Esophagus squamous epithelium (tissue), 5 donors: ENCODE data around the gene ZNF678. TPM values are rescaled to one million over a fixed set of nuclear protein-coding genes. Genes with fewer than 3 reads are reported as not detected.

Source experiments
- DNase-seq: peaks from one replicate; lab custom pipeline; 2025; lab: John Stamatoyannopoulos, UW
- H3K27ac ChIP-seq, 4 donors: fragments of 200-600 bp; sonication (generic); one replicate each; pipeline ENCODE4 v1.5.1; 2016 to 2019; ENCODE audit warnings: mild to moderate bottlenecking in 1 of 4
- H3K27me3 ChIP-seq, 4 donors: fragments of 200-600 bp; sonication (generic); 1 replicate in 3 of 4; 2 replicates in 1 of 4; pipeline versions ENCODE4 v1.5.1 to v1.6.0; 2017 to 2021; ENCODE audit warnings: antibody characterized with exemption in 1 of 4
- H3K36me3 ChIP-seq, 3 donors: fragments of 200-600 bp; sonication (generic); one replicate each; pipeline ENCODE4 v1.5.1; 2016 to 2019
- H3K4me1 ChIP-seq, 3 donors: fragments of 200-600 bp; sonication (generic); one replicate each; pipeline ENCODE4 v1.5.1; 2017 to 2019
- H3K4me3 ChIP-seq, 4 donors: fragments of 200-600 bp; sonication (generic); 1 replicate in 3 of 4; 2 replicates in 1 of 4; pipeline ENCODE4 v1.5.1; 2016 to 2019; ENCODE audit warnings: mild to moderate bottlenecking in 2 of 4, moderate library complexity in 1 of 4
- H3K9me3 ChIP-seq, 3 donors: fragments of 200-600 bp; sonication (generic); one replicate each; pipeline ENCODE4 v1.5.1; 2016 to 2019
- POLR2A ChIP-seq, 4 donors: fragments of 450-650 bp; IDR thresholded peaks; one replicate each; pipeline ENCODE4 v1.6.1; 2017; ENCODE audit warnings: antibody characterized with exemption in 4 of 4, mild to moderate bottlenecking in 4 of 4, moderate library complexity in 3 of 4
- WGBS, 2 donors: methylation state at CpG; one replicate each; pipeline ENCODE4 v1.1.5; 2018; 5-methylcytosine and 5-hydroxymethylcytosine counted together
- intact Hi-C: fragments of 100-400 bp; cut with DNase I; formaldehyde crosslinking; loops from one replicate; pipeline ENCODE4 v1.15.0; 2022
- total RNA-seq, 4 donors: library from RNA; depleted of rRNA; stranded (reverse); fragments of >200 nt; gene quantifications; one replicate each; pipeline ENCODE4 v1.1.0, GENCODE V29; 2016
- TF ChIP-seq, protein P1 (sequence below), 6 experiments: fragments of 450-650 bp in 4 of 6; fragments of 200-600 bp in 2 of 6; sonication (generic) in 2 of 6; IDR thresholded peaks; one replicate each; pipeline ENCODE4 v1.5.1; 2016 to 2019; ENCODE audit warnings: antibody characterized with exemption in 6 of 6, mild to moderate bottlenecking in 4 of 6, moderate library complexity in 4 of 6
- donor health status: DM: yes; HTN: yes; CAD: no.

ZNF678 gene
- total RNA-seq, 4 donors from 2014 or later = 1.5 to 7.6 (median 3.2) TPM

DNA sequence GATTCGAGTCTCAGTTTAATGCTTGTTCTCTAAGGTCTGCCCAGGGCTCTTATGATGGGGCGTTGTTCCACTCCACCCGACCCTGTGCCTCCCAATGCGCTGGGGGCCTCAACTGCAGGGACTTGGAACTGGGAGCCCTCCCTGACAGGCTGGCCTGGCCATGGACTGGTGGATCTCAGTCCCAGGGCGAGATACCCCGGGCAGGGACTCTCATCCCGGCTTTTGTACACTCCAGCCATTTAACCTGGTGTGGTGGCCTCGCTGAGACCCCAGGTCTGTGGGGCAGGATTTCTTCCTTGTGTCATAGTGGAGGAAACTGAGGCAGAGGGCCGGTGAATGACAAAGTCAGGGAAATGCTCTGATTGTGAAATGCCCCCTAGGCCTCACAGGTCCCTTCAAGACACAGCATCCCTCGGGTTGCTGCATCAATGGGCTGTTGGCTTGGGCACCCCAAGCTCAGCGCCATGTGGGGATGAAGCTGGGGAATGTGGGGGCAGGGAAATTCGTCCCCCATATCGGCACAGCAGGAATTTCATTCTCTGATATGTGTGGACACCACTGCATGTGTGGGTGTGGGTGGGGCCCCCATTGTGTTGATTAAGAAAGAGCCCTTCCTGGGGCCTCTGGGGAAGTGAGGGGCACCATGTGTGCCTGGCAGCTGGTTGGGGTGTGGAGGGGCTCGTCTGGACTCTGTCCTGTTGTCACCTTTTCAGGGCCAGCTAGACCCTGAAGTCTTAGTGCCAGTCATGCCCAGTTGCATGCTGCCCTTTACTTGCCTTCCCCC lies 19.9 kb upstream of the ZNF678 start:
- Histone ChIP-seq H3K27me3 (no peaks in the 10 kb centered on the region), H3K36me3 (no peaks in the 10 kb centered on the region), H3K9me3 (no peaks in the 10 kb centered on the region), H3K4me1 (peaks cover 10 to 24% (median 11%) of the 10 kb centered on the region in 3 donors), H3K4me3 (no peak overlapping the region), H3K27ac (no peak overlapping the region)
- WGBS, 2 donors = 88 to 90% methylated on average over 4 to 7 of the region's 14 CpGs
- TF ChIP-seq, protein P1, sequence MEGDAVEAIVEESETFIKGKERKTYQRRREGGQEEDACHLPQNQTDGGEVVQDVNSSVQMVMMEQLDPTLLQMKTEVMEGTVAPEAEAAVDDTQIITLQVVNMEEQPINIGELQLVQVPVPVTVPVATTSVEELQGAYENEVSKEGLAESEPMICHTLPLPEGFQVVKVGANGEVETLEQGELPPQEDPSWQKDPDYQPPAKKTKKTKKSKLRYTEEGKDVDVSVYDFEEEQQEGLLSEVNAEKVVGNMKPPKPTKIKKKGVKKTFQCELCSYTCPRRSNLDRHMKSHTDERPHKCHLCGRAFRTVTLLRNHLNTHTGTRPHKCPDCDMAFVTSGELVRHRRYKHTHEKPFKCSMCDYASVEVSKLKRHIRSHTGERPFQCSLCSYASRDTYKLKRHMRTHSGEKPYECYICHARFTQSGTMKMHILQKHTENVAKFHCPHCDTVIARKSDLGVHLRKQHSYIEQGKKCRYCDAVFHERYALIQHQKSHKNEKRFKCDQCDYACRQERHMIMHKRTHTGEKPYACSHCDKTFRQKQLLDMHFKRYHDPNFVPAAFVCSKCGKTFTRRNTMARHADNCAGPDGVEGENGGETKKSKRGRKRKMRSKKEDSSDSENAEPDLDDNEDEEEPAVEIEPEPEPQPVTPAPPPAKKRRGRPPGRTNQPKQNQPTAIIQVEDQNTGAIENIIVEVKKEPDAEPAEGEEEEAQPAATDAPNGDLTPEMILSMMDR (IDR thresholded peaks at IDR 0.05) = no peak
- TF ChIP-seq POLR2A (IDR thresholded peaks at IDR 0.05) = no peak
- intact Hi-C loops = no loop called here
- DNase-seq = no peak

- WGBS, 2 donors = no CpG with 5 or more reads among the region's 9 CpGs
- Histone ChIP-seq H3K9me3 (no peaks in the 10 kb centered on the region), H3K36me3 (no peaks in the 10 kb centered on the region), H3K4me1 (peaks cover 10 to 24% (median 11%) of the 10 kb centered on the region in 3 donors), H3K4me3 (no peak overlapping the region), H3K27me3 (no peaks in the 10 kb centered on the region), H3K27ac (no peak overlapping the region)
- no peak for DNase-seq
- TF ChIP-seq POLR2A (IDR thresholded peaks at IDR 0.05) = no peak
- TF ChIP-seq, protein P1 (IDR thresholded peaks at IDR 0.05) = no peak
- intact Hi-C loops = no loop called here
Measured at GRCh38 chr1:227544067-227545050, 19.0 kb upstream of the ZNF678 start.

DNA sequence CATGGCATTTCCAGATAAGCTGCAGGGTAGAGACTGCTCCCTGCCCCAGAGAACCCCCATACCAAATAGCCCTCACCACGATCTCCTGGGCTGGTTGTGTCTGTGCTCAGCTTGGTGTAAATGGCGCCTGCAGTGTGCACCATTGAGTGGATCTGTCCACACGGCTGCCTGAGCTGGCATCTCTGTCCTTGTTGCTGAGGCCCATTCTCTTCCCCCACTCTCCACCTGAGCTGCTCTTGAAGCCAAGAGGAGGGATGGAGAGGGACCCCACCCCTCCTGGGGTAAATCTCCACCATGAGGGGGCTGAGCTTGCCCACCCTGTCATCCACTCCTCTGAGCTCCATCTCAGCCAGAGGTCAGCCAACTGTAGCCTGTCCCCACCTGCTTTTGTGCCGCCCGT lies 18.0 kb upstream of the ZNF678 start:
- TF ChIP-seq POLR2A (IDR thresholded peaks at IDR 0.05) = no peak
- TF ChIP-seq, protein P1 (IDR thresholded peaks at IDR 0.05) = no peak
- 87 to 95% methylated on average over 3 of the region's 5 CpGs for WGBS, 2 donors
- Histone ChIP-seq H3K4me1 (peaks cover 10 to 24% (median 11%) of the 10 kb centered on the region in 3 donors), H3K36me3 (no peaks in the 10 kb centered on the region), H3K4me3 (no peak overlapping the region), H3K27me3 (peaks cover 0 to 4% (median 0%) of the 10 kb centered on the region in 4 donors), H3K9me3 (no peaks in the 10 kb centered on the region), H3K27ac (no peak overlapping the region)
- intact Hi-C loops = no loop called here
- no peak for DNase-seq

DNA sequence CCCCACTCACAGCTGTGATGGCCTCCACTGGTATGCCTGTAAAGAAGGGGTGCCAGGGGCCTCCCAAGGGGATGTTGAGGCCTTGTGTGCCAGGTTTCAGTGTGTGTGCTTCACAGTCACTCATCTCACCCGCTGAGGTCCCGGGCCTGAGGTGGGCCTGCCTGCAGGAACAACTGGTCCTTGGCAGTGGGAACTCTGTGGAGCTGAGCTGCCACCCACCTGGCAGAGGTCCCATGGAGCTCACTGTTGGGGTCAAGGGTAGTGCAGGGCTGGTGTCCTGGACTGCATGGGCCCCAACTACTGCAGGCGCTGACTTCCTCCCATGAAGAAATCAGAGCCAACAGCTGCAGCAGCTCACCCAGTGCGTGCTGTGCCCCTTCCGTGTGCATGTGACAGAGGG lies 17.3 kb upstream of the ZNF678 start:
- Histone ChIP-seq H3K27me3 (peaks cover 0 to 7% (median 0%) of the 10 kb centered on the region in 4 donors), H3K9me3 (no peaks in the 10 kb centered on the region), H3K4me1 (peaks cover 10 to 24% (median 11%) of the 10 kb centered on the region in 3 donors), H3K4me3 (no peak overlapping the region), H3K36me3 (no peaks in the 10 kb centered on the region), H3K27ac (no peak overlapping the region)
- no peak for TF ChIP-seq POLR2A (IDR thresholded peaks at IDR 0.05)
- TF ChIP-seq, protein P1 (IDR thresholded peaks at IDR 0.05) = no peak
- no peak for DNase-seq
- intact Hi-C loops = no loop called here
- 42 to 80% methylated on average over 2 of the region's 5 CpGs for WGBS, 2 donors
